Fibroblast of skin of right quadriceps (primary cell): ENCODE measurements around the gene MAST4.
"Not testable (repeated sequence)": the region's sequence is repeated elsewhere in the genome, so short reads cannot be mapped to it uniquely, and the experiment has no call there.

ENCODE experiments used
- DNase-seq: peaks from one replicate; pipeline ENCODE4 v3.0.0-alpha.2; 2013

The MAST4 gene

GRCh38 chr5:66818304-66818934 is 222.2 kb downstream of the MAST4 start:
- no peak for DNase-seq

- no peak for DNase-seq
Measured at GRCh38 chr5:66818935-66819328, 222.7 kb downstream of the MAST4 start.

DNA sequence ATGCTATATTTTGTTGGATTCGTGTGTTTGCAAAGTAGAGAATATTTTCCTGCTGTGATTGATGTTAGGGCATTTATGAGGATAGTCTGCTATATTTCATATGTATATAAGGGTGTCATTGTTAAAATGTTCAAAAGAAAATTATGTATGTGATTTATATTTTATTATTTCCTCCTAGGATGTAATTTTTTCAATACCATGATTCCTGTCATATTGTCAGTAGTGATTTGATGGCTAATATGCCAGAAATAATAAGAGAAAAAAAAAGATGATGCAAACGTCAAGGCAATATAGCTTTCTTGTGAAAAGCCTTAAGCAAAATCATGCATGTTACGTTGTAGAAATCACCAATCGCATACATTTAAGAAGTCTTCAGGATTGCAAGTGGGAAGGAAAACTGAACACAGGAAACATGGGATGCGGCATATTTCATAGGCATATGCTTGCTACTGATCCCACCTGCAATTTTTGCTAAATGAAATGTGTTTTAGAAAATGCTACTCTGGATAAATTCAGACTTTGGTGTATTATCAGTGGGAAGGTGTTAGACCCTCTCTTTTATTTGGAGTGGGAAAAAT is 224.5 kb downstream of the MAST4 start:
- no peak for DNase-seq

GRCh38 chr5:66821688-66822429 is 225.7 kb downstream of the MAST4 start:
- DNase-seq = no peak

- DNase-seq = not testable (repeated sequence)
Measured at GRCh38 chr5:66822906-66823305, 226.7 kb downstream of the MAST4 start.

- no peak for DNase-seq
Measured at GRCh38 chr5:66824476-66824875, 228.3 kb downstream of the MAST4 start.

DNA sequence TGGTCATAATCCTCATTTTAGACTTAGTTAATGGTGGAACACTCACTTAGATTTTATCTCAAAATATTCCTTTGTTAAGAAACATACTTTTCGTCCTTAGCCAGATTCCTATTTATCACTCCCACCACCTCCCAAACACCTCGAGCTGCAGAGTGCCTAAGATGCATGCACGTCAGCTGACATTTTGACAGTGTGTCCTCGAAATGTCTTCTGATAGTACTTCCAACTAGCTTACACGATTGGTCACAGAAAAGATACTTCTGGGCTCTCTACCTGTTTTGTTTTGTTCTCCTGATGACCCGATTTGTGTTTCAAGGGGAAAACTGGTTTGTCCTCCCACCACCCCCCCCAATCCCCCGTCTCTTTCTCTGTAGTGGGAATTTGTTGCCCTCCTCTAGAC is 230.1 kb downstream of the MAST4 start:
- DNase-seq = no peak

GRCh38 chr5:66826696-66827095 is 230.5 kb downstream of the MAST4 start:
- no peak for DNase-seq

DNA sequence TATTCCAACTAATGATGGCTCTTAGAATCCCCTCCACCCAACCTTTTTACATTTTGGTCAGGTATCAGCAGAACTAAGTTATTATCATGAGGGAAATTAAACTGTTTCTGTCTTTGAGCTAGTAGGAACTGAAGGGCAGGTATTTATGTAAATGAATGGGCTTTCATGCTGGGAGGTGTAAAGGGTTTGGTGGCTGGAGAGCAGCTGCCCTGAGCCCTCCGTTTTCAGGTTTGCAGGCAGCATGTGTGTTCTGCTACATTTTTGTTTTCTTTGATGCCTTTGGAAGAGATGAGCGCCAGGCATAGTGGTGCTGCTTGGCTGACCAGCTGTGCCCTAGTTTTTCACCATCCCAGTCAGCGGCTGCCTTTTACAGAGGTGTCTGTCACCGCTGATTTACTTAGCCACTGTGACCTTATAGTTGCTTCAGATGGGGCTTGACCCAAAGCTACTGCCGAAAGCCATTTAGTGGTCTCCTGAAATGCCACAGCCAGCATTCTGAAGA is 231.9 kb downstream of the MAST4 start:
- DNase-seq = no peak

GRCh38 chr5:66828548-66829357 is 232.6 kb downstream of the MAST4 start:
- DNase-seq = peak; percentile 63

GRCh38 chr5:66829358-66829674 is 233.1 kb downstream of the MAST4 start:
- DNase-seq = no peak

GRCh38 chr5:66829826-66830225 is 233.6 kb downstream of the MAST4 start:
- DNase-seq = peak; percentile 38

DNA sequence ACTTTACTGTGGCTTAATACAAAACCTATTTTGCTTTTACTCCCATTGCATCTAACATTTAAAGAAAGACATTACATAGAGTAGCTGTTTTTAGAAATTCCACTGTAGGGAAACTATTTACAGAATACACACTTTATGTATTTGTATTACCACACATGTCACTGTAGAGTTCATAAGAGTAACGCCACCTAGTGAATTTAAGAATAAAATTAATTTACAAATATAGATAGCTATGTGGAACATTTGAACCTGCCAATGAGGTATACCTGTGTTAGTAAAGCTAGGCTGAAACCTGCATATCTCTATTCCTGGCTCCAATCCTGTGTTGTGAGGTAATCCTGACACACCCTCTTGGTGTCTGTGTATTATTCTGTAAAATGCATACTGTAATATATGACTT is 234.4 kb downstream of the MAST4 start:
- DNase-seq = no peak

- DNase-seq = no peak
Measured at GRCh38 chr5:66839636-66840185, 243.5 kb downstream of the MAST4 start.

- peak; percentile 44 for DNase-seq
Measured at GRCh38 chr5:66840511-66841013, 244.4 kb downstream of the MAST4 start.

GRCh38 chr5:66841264-66841663 is 245.1 kb downstream of the MAST4 start:
- no peak for DNase-seq

DNA sequence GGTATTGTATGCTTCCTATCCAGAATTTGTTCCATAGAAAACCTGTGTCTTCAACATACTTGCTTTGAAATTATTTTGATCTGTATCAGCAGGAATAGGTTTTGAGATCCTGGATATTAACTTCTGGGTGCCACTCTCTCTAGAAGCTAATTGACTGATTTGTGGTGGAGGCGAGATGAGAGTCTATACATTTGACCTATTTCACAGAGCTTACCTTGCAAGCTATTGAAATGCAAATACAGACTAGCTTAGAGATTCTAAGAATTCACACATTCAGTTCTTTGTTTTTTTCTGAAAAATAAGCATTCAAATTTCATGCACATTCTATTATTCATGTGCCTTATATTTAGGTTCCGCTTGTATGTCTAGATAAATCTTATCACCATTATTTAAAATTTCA is 246.3 kb downstream of the MAST4 start:
- DNase-seq = no peak

DNA sequence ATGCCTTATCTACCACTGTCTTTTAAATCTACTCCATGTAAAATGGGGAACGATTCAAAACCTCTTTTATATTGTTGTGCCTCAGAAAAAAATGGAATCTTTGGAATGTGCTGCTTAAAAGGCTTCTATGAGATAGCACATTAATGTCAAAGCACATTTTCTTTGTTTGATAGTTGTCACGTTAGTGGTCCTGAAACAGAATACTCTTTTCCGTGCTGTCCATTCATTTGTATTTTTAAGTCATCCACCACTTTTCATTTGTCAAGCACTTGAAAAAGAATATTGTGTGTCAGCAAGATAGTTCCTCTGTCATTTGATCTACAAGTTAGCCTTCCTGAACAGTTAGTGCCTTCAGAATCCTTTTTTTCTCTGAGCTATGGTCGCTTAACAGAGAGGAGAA is 246.9 kb downstream of the MAST4 start:
- DNase-seq = no peak

DNA sequence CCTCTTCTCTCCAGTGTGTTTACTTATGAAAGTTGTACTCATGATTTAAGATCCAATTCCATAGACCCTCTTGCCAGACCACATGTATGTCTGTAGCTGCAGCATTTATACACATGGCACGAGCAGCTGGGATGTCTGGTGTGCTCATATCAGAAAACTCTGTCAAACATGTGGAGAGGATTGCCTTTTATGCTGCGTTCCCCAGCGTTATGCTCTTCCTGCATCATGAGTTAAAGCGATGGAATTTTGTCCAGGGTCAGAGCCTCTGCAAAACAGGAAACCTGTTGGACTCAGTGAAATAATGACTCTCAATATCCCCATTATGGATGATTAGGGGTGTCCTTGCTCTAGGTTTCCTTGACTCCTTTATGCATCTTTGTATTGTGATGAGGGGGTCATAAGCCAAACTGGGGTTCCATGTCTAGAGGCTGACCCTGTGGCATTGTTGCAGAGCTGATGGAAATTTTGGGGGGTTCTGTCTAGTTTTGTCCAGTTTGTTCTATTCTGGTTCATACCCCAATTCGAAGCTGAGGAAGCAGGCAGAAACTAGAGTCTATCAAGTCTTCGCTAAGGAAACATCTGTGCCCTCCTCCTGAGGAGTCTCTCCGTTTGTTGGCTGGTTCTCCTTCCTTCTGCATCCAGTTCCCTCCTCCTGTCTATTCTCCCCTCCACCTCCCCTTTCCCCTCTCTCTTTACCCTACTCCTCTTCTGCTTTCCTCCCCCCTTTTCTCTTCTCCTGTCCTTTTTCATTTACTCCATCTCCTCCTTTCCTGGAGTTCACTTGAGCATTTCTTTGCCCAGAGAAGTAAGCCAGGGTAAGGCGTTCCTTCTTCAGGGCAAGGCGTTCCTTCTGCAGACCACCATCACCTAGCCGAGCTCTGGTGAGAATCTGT is 252.8 kb downstream of the MAST4 start:
- DNase-seq = peak; percentile 80

- DNase-seq = peak; percentile 85
Measured at GRCh38 chr5:66849803-66850202, 253.6 kb downstream of the MAST4 start.

GRCh38 chr5:66850354-66851075 is 254.3 kb downstream of the MAST4 start:
- DNase-seq = peak; percentile 54
